Endodermal cell (in vitro differentiated cells): ENCODE measurements around the gene PRICKLE1. TPM values are rescaled to one million over a fixed set of nuclear protein-coding genes. Genes with fewer than 3 reads are reported as not detected.

ENCODE experiments used
- DNase-seq: peaks from one replicate; pipeline ENCODE4 v3.0.0-alpha.2; 2017
- H3K27ac ChIP-seq: 2 replicates; pipeline ENCODE4 v1.5.1; 2013; ENCODE audit warnings: mild to moderate bottlenecking, low read depth, low read length, moderate library complexity
- H3K27me3 ChIP-seq: 2 replicates; pipeline ENCODE4 v1.6.1; 2013; ENCODE audit warnings: mild to moderate bottlenecking, low read length, moderate library complexity; ENCODE audit not compliant: insufficient read depth, control insufficient read depth, poor library complexity, severe bottlenecking
- H3K36me3 ChIP-seq: 2 replicates; pipeline ENCODE4 v1.7.0; 2013; ENCODE audit warnings: mild to moderate bottlenecking, low read length, moderate library complexity; ENCODE audit not compliant: control insufficient read depth, insufficient read depth
- H3K4me1 ChIP-seq: one replicate; pipeline ENCODE4 v1.7.0; 2013; ENCODE audit warnings: low read length; ENCODE audit not compliant: control insufficient read depth, insufficient read depth
- H3K4me3 ChIP-seq: 2 replicates; pipeline ENCODE4 v1.5.1; 2013; ENCODE audit warnings: mild to moderate bottlenecking, low read length, moderate library complexity
- H3K9ac ChIP-seq: 2 replicates; pipeline ENCODE4 v1.6.1; 2013; ENCODE audit warnings: mild to moderate bottlenecking, low read length, moderate library complexity; ENCODE audit not compliant: poor library complexity, severe bottlenecking; ENCODE audit errors: extremely low read depth
- H3K9me3 ChIP-seq: 2 replicates; pipeline ENCODE4 v1.6.1; 2013; ENCODE audit warnings: mild to moderate bottlenecking, low read length, moderate library complexity; ENCODE audit not compliant: control insufficient read depth
- H3K27ac Mint-ChIP-seq: 2 replicates; pipeline ENCODE4 v1.8.0; 2020; ENCODE audit warnings: mixed read lengths
- H3K27me3 Mint-ChIP-seq: 2 replicates; pipeline ENCODE4 v1.8.0; 2021; ENCODE audit warnings: mild to moderate bottlenecking, mixed read lengths; ENCODE audit not compliant: insufficient read depth
- H3K36me3 Mint-ChIP-seq: 2 replicates; pipeline ENCODE4 v1.8.0; 2020; ENCODE audit warnings: low read depth, mixed read lengths
- H3K4me1 Mint-ChIP-seq: 2 replicates; pipeline ENCODE4 v1.8.0; 2020; ENCODE audit warnings: mixed read lengths
- H3K4me3 Mint-ChIP-seq: 2 replicates; pipeline ENCODE4 v1.8.0; 2020; ENCODE audit warnings: mild to moderate bottlenecking, moderate library complexity, mixed read lengths
- H3K9me3 Mint-ChIP-seq: 2 replicates; pipeline ENCODE4 v1.8.0; 2020; ENCODE audit warnings: mild to moderate bottlenecking, mixed read lengths
- CTCF ChIP-seq: fragments of 200-600 bp; sonication (generic); conservative IDR thresholded peaks from 2 replicates; pipeline ENCODE4 v1.5.0; 2021; ENCODE audit warnings: antibody characterized with exemption, mild to moderate bottlenecking
- WGBS, 2 experiments: methylation state at CpG; one replicate each; pipeline versions ENCODE4 v1.1.5 to v1.1.7; 2013; ENCODE audit warnings: missing lambda C conversion rate in 2 of 2, mixed read lengths in 1 of 2; ENCODE audit not compliant: insufficient coverage in 1 of 2, insufficient read length in 1 of 2; 5-methylcytosine and 5-hydroxymethylcytosine counted together
- total RNA-seq, 2 donors: library from RNA; stranded (reverse); fragmentation: NEBNext Ultra II Directional in 1 of 2; extraction: Animal tissue kit (Norgen Biotek cat#: 25700) in 1 of 2; gene quantifications; 2 replicates in 1 of 2; 3 replicates in 1 of 2; pipeline ENCODE4 v1.2.1, GENCODE V29; 2021

Gene PRICKLE1
- total RNA-seq, 2 donors from 2014 or later = 8.3 to 20.6 TPM

- Mint-ChIP-seq H3K27me3 (no peaks in the 10 kb centered on the region), H3K36me3 (peaks cover 3% of the 10 kb centered on the region)
- no CpG with 5 or more reads among the region's 1 CpG for WGBS, 2 experiments
Observed at GRCh38 chr12:42617622-42618021, 28.1 kb upstream of the PRICKLE1 start.

GRCh38 chr12:42615006-42615405 lies 25.5 kb upstream of the PRICKLE1 start:
- H3K27me3 Mint-ChIP-seq = peaks cover 2% of the 10 kb centered on the region
- no peaks in the 10 kb centered on the region for H3K4me1 ChIP-seq
- H3K4me1 Mint-ChIP-seq = peaks cover 9% of the 10 kb centered on the region
- no peak overlapping the region for H3K4me3 ChIP-seq
- H3K27ac Mint-ChIP-seq = no peak overlapping the region
- peaks cover 31% of the 10 kb centered on the region for H3K9me3 Mint-ChIP-seq
- WGBS, 2 experiments = 92 to 100% methylated on average over 1 to 3 of the region's 3 CpGs
- H3K9me3 ChIP-seq = peaks cover 25% of the 10 kb centered on the region
- no peak for TF ChIP-seq CTCF
- no peak overlapping the region for H3K9ac ChIP-seq
- peaks cover 3% of the 10 kb centered on the region for H3K36me3 Mint-ChIP-seq
- no peak overlapping the region for H3K4me3 Mint-ChIP-seq
- no peak overlapping the region for H3K27ac ChIP-seq
- H3K27me3 ChIP-seq = no peaks in the 10 kb centered on the region
- no peak for DNase-seq
- no peaks in the 10 kb centered on the region for H3K36me3 ChIP-seq

More at GRCh38 chr12:42617622-42618021, 28.1 kb upstream of the PRICKLE1 start:
- Histone ChIP-seq H3K27me3 (no peaks in the 10 kb centered on the region), H3K4me3 (no peak overlapping the region), H3K9me3 (peaks cover 25% of the 10 kb centered on the region), H3K4me1 (no peaks in the 10 kb centered on the region), H3K9ac (no peak overlapping the region), H3K36me3 (no peaks in the 10 kb centered on the region), H3K27ac (no peak overlapping the region)
- no peak overlapping the region for H3K4me3 Mint-ChIP-seq
- no peak overlapping the region for H3K27ac Mint-ChIP-seq
- peaks cover 22% of the 10 kb centered on the region for H3K9me3 Mint-ChIP-seq
- no peak for DNase-seq
- H3K4me1 Mint-ChIP-seq = no peaks in the 10 kb centered on the region
- no peak for TF ChIP-seq CTCF

GRCh38 chr12:42612231-42612613 lies 22.7 kb upstream of the PRICKLE1 start:
- Mint-ChIP-seq H3K27ac (no peak overlapping the region), H3K36me3 (no peaks in the 10 kb centered on the region), H3K4me3 (no peak overlapping the region), H3K4me1 (peaks cover 24% of the 10 kb centered on the region), H3K27me3 (peaks cover 5% of the 10 kb centered on the region), H3K9me3 (peaks cover 16% of the 10 kb centered on the region)
- no peaks in the 10 kb centered on the region for H3K36me3 ChIP-seq
- H3K27me3 ChIP-seq = no peaks in the 10 kb centered on the region
- peaks cover 7% of the 10 kb centered on the region for H3K9me3 ChIP-seq
- H3K27ac ChIP-seq = no peak overlapping the region
- H3K9ac ChIP-seq = no peak overlapping the region
- TF ChIP-seq CTCF = no peak
- DNase-seq = no peak
- H3K4me3 ChIP-seq = no peak overlapping the region
- H3K4me1 ChIP-seq = no peaks in the 10 kb centered on the region
